Lung microvascular endothelial cell (primary cell): ENCODE data around the gene GRIP1. TPM values are rescaled to one million over a fixed set of nuclear protein-coding genes. Genes with fewer than 3 reads are reported as not detected.

Source experiments
- DNase-seq, 2 donors: peaks; one replicate each; pipeline versions ENCODE4 v3.0.0 to v3.0.0-alpha.2; 2010; ENCODE audit warnings: low read depth in 2 of 2
- total RNA-seq: library from RNA; depleted of rRNA; stranded (reverse); fragments of >200 nt; gene quantifications from 2 replicates; pipeline ENCODE4 v1.2.1, GENCODE V29; 2014

GRIP1 gene
- total RNA-seq, 1 donor from 2014 or later: 0.20 TPM

DNA sequence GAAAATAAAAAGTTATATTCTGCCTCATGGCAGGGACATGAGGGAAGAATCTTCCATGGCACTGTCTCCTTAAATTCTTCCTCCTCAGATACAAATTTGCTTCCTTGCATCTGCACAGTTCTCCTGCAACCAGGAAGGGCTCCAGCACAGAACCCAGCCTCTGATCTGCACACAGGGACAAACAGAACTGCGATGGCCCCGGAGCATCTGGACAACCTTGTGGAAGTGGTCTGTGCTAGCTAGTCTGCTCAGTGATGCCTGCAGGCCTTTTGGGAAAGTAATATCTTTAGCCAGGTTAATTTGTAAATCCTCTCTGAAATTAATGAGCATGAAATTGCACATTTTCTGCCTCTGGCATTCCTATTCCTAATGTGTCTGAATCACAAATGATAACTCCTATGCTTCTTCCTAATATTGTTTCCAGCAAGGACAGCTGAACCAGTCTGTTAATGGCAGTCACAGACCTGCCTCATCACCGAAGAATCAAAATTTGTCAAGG lies 74.8 kb downstream of the GRIP1 start:
- DNase-seq: no peak

DNA sequence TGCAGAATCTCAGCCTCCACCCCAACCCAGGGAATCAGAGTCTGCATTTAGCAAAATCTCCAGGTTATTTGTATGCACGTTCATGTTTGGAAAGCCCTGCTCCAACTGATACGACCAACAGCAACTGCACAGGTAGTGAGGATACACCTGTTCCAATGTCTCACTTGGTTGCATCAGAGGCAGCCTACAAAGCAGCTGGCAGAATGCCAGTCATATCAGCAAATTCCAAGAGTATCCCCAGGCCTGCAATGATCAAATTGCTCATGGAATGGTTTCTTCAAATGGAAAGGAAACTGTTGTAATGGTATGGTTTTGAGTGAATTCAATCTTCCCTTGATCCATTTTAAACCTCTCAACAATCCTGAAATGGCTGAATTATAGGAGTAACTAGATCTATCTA lies 75.4 kb downstream of the GRIP1 start:
- DNase-seq: no peak

DNA sequence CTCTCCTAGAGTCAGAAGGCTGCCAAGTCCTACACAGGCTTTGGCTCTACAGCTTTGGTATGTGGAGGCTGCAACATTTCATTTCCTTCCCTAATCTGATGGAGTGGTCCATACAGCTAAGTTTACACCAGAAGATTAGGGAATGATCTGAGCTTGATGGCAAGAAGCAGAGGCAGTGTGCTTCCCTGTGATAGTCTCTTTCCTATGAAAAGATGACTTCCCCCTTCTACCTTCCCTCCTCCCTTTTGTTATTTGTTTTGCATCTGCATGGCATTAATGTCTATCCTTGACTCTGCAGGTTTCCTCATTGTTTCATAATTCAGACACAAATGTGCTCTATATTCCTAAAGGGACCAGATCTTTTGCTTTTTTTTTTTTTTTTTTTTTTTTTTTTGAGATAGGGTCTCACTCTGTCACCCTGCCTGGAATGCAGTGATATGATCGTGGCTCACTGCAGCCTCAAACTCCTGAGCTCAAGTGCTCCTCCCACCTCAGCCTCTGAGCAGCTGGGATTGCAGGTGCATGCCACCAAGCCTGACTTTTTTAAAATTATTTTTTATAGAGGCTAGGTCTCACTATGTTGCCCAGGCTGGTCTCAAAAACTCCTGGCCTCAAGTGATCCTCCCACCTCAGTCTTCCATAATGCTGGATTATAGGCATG lies 76.3 kb downstream of the GRIP1 start:
- no peak for DNase-seq

DNA sequence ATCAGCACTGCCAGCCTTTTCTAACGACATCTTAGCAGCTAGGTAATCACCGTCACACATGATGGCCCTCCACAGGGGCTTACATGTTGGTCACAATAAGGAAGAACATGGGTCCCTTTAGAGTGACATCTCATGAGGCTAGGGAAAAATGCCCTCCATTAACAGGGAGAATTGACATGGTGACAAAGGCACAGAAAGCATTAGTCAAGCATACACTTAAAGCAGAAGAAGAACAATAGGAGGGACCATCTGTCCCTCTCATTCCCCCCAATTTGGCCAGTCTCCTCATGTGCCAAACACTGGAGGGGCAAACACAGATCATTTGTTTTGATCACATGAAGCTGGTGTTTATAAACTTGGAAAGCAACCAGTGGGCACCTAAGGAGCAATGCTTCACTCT lies 78.0 kb downstream of the GRIP1 start:
- no peak for DNase-seq

DNA sequence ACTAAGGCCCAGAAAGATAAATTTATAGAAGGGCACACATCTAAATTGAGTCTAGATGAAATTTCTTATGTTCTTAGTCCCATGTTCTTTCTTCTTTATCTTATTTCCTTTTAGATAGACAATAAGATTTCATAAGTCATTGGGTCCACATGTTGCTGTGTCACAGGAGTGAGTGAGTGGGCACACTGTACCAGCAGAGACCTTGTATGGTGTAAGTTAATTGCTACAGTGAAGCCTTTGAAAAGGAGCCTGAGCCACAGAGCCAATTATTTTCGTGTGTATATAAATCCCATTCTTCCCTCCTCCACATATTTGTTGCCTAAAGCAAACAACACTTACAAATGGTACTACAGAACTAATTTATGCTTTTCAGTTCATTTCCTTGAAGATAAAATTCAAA lies 79.1 kb downstream of the GRIP1 start:
- no peak for DNase-seq

DNA sequence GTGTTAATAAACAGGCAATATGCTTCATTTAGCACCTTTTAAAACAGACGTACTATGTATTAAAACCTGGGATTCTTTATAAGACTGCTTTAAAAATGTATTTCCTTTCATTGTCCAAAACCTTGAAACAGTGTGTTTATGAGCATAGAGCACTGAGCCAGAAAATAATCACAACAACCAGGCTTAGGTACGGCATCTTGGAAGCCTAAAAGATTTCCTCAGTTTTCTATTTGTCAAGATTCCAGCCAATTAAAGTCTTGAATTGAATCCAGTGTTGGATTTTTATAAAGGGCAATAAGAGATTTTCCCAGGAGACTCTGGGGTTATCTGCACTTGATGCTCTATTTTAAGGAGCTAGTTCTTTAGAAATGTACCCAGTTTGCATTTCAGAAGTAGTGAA lies 80.3 kb downstream of the GRIP1 start:
- no peak for DNase-seq

DNA sequence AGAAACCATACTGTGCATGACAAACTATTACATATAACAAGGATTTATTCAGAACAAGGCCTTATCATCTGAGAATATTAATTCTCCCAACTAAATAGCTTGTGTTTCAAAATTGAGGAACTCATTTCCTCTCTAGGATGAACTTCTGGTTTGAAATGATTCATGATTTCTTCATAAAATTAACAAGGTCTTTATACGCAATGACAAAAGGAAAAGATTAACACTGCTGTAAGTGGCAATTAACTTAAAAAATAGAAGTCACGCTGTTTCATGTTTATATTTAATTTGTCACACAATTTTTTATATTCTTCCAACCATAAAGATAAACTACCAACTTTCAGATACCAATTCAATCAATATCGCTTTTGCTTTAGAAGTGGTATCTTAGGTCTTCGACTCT lies 80.8 kb downstream of the GRIP1 start:
- DNase-seq: no peak

DNA sequence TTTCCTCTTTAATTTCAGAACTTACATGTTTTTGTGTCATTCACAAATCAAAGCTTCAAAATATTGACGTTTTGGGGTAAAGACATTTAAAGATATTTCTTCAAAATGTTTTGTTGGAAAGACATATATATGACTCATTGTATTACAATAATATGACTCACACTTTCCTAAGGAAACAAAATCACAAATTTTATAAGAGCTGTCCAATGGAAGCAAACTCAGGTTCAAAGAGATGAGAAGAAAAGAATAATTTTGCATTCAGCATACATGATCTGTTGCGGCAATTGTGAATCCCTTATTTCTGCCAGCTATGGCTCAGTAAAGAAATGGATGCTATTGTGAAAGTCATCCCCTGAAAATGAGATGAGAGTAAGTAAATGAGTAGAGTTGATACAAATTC lies 82.7 kb downstream of the GRIP1 start:
- DNase-seq: peak; percentile 44 to 51

DNA sequence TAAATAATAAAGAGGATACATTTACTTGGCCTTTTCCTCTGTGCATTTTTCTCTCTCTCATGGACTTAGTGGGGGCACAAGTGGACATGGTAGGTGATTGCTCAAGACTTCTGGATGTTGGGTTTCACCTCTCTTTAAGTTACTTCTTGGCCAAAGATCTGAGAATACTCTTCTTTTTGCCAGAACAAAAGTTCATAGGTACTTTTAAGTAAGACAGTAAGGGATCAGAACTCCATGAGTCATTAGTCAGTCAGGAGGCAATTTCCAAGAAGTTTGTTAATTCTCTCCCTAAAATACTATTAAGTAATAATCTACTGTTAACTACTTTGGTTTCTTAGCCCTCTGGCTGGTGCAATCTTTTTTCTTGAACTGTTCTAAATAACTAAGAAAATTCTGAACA lies 84.2 kb downstream of the GRIP1 start:
- DNase-seq: no peak

DNA sequence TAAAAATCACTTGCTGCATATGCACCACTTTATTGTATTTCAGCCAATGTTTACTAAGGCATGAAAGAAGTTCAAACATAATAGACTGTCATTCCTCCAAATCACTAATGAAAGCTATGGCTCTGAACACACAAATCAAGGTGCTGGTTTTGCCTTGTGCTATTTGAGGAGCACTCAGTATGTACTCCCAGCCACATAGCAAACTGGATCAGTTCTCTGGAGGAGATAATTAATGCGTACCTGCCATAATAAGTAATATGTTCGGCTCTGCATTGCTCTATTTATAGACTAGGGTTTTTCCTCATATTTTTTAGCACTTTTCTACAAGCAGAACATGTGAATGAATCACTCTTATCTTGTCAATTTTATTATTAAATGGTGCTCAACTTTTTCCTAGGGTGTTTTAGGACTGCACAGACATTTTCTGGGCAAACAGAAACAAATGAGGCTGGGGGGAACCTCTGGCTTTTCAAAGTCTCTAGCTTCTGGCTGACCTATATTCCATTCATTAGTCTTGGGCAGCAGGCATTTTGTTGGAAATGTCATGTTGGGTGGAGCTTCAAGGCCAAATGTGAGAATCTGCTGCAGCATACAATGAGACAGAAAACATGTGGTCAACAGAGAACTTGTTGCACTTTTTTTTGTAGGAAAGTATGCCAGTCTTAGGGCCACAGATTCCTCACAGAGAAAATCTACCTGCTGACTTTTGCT lies 88.4 kb downstream of the GRIP1 start:
- DNase-seq: no peak

DNA sequence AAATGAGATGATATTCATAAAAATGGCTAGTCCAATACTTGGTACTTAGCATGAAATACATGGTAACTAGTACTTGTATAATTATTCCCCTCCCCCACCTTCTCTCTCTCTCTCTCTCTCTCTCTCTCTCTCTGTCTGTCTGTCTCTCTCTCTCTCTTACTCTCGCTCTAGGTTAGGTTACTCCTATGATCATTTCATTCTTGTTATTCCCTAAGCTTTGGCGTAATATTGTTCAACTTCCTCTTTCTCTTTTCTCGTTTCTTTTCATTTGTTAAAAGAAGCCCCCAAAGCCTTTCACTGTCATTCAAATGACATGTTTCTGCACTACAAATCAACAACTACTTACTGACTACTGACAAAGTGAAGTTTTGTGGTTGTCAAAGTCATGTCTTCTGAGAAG lies 89.8 kb downstream of the GRIP1 start:
- DNase-seq: no peak

DNA sequence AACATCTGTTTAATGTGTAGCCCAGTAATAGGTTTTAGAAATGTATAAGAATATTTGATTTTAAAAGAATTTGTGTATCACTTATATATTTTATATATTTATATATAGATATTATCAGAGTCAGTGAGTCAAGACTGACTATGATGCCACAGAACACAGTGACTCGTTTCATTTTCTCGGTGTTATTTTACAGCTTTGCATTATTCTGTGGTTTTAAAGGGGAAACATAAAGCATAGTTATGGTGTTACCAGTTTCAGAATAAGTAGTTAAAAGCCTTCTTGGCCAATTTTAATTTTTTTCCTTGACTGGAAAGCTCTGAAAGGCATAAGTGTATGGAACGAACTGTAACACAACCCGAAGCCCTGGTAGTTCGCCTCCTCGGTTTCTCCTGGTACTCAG lies 91.0 kb downstream of the GRIP1 start:
- DNase-seq: no peak

DNA sequence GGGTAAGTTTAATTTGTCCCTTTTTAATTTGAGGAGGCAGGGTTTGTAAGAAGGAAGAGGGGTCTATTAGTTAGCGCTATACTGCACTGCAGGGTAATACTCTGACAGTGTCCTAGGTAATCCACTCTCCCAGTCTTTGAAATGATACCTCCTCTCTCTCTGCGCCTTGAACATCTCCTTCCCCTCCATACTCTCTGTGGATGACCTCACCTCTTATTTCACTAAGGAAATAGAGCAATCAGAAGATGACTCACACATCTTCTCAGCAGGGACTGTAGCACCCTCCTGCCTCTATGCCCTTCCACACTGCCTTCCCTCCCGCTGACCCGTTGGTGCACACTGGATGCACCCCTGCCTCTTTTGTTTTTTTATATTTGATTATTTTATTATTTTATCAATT lies 94.2 kb downstream of the GRIP1 start:
- no peak for DNase-seq

DNA sequence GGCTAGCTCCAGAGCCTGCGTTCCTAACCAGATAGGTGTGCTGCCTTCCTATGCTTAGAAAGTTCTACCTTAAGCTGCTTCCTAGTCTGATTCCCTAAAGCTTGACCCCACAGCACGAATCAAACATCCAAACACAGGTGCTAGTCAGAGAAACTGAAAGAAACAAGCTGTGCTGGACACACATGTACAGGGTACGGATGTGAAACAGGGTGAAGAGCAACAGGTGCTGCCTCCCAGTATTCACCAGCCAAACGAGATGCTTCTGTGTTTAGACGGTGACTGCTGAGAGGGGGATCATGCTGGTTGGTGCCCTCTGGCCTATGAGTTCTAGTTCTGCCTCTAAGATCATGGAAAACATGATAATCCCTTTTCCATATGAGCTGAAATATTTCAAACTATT lies 105.3 kb downstream of the GRIP1 start:
- DNase-seq: no peak

DNA sequence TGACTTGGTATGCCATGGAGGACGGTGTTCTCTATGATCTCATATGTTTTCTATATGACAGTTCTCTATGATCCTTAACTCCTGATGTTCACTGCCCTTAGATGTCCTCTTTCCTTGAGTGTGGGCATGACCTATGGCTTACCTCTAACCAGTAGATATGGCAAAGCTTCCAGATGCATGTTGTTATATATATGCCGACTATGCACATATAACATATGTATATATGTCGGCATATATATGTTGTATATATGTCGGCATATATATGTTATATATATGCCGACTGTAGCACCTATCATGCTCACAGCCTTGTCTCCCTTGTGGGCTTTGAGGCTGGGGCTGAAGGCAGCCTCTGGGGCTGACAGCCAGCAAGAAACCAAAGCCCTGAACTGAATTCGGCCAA lies 106.0 kb downstream of the GRIP1 start:
- DNase-seq: no peak

DNA sequence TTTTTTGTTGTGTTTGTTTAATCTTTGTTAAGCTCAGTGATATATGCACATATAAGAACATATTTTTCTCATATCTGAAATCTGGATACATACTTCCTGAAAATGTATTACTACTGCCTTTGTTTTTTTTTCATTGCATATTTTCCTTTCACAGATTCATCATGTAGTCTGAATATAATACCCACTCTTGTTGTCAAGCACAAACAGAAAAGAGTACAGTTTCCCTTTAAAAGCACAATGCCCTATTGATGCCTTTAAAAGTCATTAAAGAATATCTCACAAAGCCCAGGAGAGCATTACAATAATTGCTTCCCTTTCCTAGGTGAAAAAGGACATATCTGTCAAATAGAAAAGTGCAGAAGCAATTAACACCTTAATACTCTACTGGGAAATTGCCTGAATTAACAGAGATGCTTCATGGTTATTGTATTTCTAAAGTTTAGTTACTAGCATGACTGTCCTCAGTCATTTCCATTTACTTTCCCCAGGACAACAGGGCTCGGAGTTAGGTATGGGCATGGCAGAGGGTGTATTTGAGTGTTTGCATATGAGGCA lies 107.4 kb downstream of the GRIP1 start:
- DNase-seq: no peak

DNA sequence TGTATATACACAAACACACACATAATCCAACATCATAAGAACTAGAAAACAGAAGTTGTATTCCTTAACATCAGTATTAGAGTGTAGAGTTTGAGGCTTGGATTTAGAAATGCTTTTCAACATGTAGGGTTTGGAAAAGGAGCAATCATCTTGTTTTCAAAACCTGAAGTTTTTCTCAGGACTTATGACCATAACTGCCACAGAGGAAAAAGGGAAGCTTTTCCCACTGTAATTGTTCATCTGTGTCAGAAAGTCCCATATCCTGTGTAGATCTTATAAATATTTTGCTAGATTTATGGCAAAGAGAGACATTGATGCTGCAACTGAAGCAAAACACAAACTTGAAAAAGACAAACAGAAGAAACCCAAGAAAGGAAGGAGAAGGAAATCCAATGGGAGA lies 115.7 kb downstream of the GRIP1 start:
- DNase-seq: no peak

DNA sequence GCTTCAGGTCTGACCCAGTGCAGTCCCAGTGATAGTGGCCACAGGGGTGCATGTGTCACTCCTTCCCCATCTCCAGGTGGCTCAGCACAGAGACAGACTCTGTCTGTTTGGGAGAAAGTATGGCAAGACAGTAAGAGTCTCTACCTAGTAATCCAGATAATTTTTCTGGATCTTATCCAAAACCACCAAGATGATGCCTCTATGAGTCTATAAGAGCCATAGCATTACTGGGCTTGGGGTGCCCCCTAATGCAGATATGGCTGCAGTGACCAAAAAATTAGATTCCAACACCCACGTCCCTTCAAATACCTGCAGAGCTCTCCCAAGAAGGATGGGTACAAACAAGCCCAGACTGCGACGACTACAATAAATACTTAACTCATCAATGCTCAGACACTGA lies 123.8 kb downstream of the GRIP1 start:
- no peak for DNase-seq

DNA sequence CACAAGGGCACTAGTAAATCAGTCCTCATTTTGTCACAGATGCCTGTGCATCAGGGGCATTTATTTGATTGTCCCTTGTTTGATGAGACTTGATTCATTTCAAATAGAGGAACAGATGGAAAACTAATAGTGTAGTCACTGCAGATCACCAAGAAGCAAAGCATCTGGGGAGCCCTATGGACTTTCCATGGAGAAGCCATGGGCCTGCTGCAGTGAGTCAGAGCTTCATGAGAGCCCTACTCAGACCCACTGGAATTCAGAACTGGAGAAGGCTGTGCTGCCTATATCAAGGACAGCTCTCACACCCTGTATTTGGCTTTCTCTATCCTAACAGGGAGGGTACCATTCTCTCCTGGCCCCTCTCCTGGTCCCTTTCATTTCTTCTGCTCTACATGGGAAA lies 126.2 kb downstream of the GRIP1 start:
- no peak for DNase-seq

DNA sequence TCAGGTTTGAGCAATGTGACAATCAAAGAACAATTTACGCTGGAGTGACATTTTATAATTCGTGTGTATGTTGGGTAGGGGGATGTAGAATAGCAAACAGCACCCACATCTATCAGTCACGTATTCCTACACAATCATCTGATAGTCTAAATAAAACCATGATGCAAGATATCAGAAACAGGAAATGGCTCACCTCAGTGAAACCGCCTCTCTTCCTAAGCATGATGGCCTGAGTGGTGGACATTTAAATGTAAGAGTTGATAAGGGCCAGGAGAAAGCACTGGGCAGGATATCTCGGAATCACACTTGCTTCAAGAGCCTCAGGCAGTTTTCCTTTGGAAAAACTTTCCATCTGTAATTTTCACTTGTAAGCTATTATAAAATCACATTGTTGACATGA lies 128.2 kb downstream of the GRIP1 start:
- DNase-seq: peak in 1 of 2 donors; percentile 7

DNA sequence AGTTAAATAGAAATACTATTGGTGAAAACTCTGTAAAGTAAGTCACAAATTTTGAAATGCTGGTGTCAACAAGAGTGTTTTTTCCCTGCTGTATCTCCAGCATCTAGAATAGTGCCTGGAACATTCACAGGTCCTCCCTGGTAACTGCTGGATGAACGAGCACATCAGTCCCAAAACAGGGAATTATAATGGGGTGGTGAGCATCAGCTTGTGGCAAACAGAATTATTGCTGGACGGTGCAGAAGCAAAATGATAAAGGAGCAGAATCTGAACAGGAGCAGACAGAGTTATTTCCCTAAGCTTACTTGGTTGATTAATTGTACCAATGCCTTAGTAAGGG lies 129.9 kb downstream of the GRIP1 start:
- DNase-seq: no peak

DNA sequence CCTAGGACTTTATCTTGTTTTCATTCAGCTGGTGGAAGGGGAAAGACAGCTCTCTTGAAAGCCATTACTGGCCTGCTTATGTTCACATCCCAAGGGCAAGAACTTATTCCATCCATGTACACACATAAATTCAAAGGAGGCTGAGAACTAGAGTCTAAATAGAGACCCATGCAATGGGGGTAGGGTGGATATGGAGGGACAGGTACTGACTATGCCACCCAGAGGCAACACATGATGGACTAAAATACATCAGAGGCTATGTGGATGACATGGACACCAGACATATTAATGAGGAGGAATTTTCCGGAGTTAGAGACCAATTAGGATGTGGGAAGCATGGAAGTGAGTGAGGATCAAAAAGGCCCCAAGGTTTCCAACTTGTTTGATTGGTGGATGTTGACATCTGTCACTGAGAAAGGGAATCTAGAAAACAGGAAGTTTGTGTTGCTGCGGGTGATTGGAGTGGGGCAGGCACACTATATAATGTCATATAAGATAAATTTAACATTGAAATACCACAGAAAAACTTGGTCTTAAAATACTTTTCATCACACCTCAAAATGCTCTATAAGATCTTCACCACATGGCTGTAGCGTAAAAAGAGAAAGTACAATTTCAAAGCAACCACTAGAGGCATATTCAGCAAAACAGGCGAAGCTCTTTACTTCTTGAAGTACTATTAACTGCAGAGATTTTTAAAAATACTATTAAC lies 130.4 kb downstream of the GRIP1 start:
- DNase-seq: no peak

DNA sequence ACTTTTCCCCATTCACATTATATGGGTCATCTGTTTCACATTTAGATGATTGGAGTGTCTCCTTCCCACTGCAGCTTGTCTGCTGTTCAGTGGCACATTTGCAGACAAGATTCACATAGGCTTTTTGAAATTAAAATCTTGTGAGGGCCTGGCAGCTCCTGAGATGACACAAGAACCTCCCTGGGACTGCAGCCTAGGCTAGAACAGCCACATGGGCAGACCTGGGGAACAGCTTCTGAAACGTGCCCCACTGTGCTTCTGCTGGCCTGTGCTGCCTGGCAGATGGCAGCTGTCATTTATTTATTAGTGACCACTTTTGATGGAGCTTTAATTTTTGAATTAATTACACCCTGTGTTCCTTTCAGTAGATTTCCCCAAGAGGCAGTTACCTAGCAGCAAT lies 137.4 kb downstream of the GRIP1 start:
- no peak for DNase-seq
